SK-N-SH (cell line): Measurements from ENCODE around the gene RPL12. TPM values are rescaled to one million over a fixed set of nuclear protein-coding genes. Genes with fewer than 3 reads are reported as not detected.

Experiments
- CTCF ChIA-PET: fragments of 300-600, 350-600 bp; formaldehyde crosslinking; extraction: SDS; loops from one replicate; lab custom pipeline; 2021; lab: Yijun Ruan, JAX
- POLR2A ChIA-PET: fragments of 350-600 bp; sonication (Branson Sonifier 250); formaldehyde crosslinking; extraction: SDS; loops from one replicate; lab custom pipeline; 2020; ENCODE audit warnings: antibody characterized with exemption, inconsistent platforms; lab: Yijun Ruan, JAX
- DNase-seq: peaks from one replicate; pipeline ENCODE4 v3.0.0; 2012
- H2AFZ ChIP-seq: fragments of 200-600 bp; sonication (generic); 2 replicates; pipeline ENCODE4 v1.8.1; 2016; ENCODE audit warnings: antibody characterized with exemption, mild to moderate bottlenecking, low read depth
- H3F3A ChIP-seq: fragments of 200-600 bp; sonication (generic); replicated peaks from 2 replicates; pipeline ENCODE3; 2016; ENCODE audit warnings: antibody characterized with exemption, mild to moderate bottlenecking; ENCODE audit not compliant: insufficient read depth
- H3K27ac ChIP-seq, 2 experiments: fragments of 200-500 bp in 1 of 2; fragments of 200-600 bp in 1 of 2; sonication (Bioruptor generic) in 1 of 2; sonication (generic), shearing (Covaris generic) in 1 of 2; 2 replicates each; pipeline versions ENCODE4 v1.5.1 to v1.6.1; 2014 to 2016; ENCODE audit warnings: low read depth in 2 of 2, inconsistent platforms in 1 of 2, low read length in 1 of 2, mild to moderate bottlenecking in 1 of 2, mixed read lengths in 1 of 2
- H3K27me3 ChIP-seq: fragments of 200-600 bp; sonication (generic), shearing (Covaris generic); 2 replicates; pipeline ENCODE4 v1.6.1; 2016; ENCODE audit warnings: mixed run types; ENCODE audit not compliant: insufficient read depth
- H3K36me3 ChIP-seq, 2 experiments: fragments of 200-500 bp in 1 of 2; fragments of 200-600 bp in 1 of 2; sonication (Bioruptor generic) in 1 of 2; sonication (generic) in 1 of 2; replicated peaks in 1 of 2; 2 replicates each; pipeline versions ENCODE3 to v1.5.1; 2014 to 2016; ENCODE audit warnings: low read length in 1 of 2, mild to moderate bottlenecking in 1 of 2; ENCODE audit not compliant: insufficient read depth in 2 of 2, control insufficient read depth in 1 of 2
- H3K4me1 ChIP-seq, 2 experiments: fragments of 200-500 bp in 1 of 2; fragments of 200-600 bp in 1 of 2; sonication (Bioruptor generic) in 1 of 2; sonication (generic), shearing (Covaris generic) in 1 of 2; 2 replicates each; pipeline versions ENCODE4 v1.5.1 to v1.6.1; 2014 to 2016; ENCODE audit warnings: low read depth in 1 of 2, low read length in 1 of 2, mixed run types in 1 of 2; ENCODE audit not compliant: insufficient read depth in 2 of 2, control insufficient read depth in 1 of 2
- H3K4me2 ChIP-seq: fragments of 200-600 bp; sonication (generic), shearing (Covaris generic); 2 replicates; pipeline ENCODE4 v1.6.1; 2017; ENCODE audit warnings: mixed run types
- H3K4me3 ChIP-seq, 2 experiments: fragments of 200-500 bp in 1 of 2; fragments of 200-600 bp in 1 of 2; sonication (Bioruptor generic) in 1 of 2; sonication (generic), shearing (Covaris generic) in 1 of 2; 2 replicates each; pipeline versions ENCODE4 v1.5.1 to v1.8.1; 2014 to 2016; ENCODE audit warnings: low read depth in 2 of 2, inconsistent platforms in 1 of 2, low read length in 1 of 2, mild to moderate bottlenecking in 1 of 2, mixed read lengths in 1 of 2, moderate library complexity in 1 of 2
- H3K79me2 ChIP-seq: fragments of 200-600 bp; sonication (generic); 2 replicates; pipeline ENCODE4 v1.8.1; 2017; ENCODE audit warnings: mild to moderate bottlenecking; ENCODE audit not compliant: insufficient read depth
- H3K9ac ChIP-seq: fragments of 200-600 bp; sonication (generic); 2 replicates; pipeline ENCODE4 v1.6.1; 2017; ENCODE audit warnings: mixed run types
- H3K9me2 ChIP-seq: fragments of 200-600 bp; sonication (generic); 2 replicates; pipeline ENCODE4 v1.6.1; 2017; ENCODE audit warnings: mixed run types
- H3K9me3 ChIP-seq: fragments of 200-600 bp; sonication (generic); 2 replicates; pipeline ENCODE4 v1.6.1; 2017; ENCODE audit warnings: mixed run types, mild to moderate bottlenecking, moderate library complexity
- H4K20me1 ChIP-seq: fragments of 200-600 bp; sonication (generic); 2 replicates; pipeline ENCODE4 v1.6.1; 2017; ENCODE audit warnings: mild to moderate bottlenecking, mixed run types; ENCODE audit not compliant: insufficient read depth
- ELF1 ChIP-seq: IDR thresholded peaks from 2 replicates; pipeline ENCODE4 v1.4.0; 2012
- EZH2phosphoT487 ChIP-seq: fragments of 200-600 bp; sonication (generic); IDR thresholded peaks from 2 replicates; pipeline ENCODE4 v1.6.1; 2017; ENCODE audit warnings: low read depth, mixed run types, mild to moderate bottlenecking, antibody characterized with exemption, moderate library complexity, borderline replicate concordance
- FOSL2 ChIP-seq: IDR thresholded peaks from 2 replicates; pipeline ENCODE4 v1.4.0; 2012; ENCODE audit warnings: low read depth, mild to moderate bottlenecking, moderate library complexity, borderline replicate concordance
- GATA2 ChIP-seq: sonication (generic); formaldehyde crosslinking; IDR thresholded peaks from 2 replicates; pipeline ENCODE4 v1.5.0; 2020; ENCODE audit warnings: mild to moderate bottlenecking, missing genetic modification reagents
- JUND ChIP-seq: IDR thresholded peaks from 2 replicates; pipeline ENCODE4 v1.4.0; 2012
- MEF2A ChIP-seq: IDR thresholded peaks from 2 replicates; pipeline ENCODE4 v1.4.0; 2012; ENCODE audit warnings: low read depth, borderline replicate concordance
- MXI1 ChIP-seq: IDR thresholded peaks from 2 replicates; pipeline ENCODE4 v1.6.1; 2012; ENCODE audit warnings: mild to moderate bottlenecking, low read depth, low read length, improper control_type of control experiment
- NRF1 ChIP-seq: IDR thresholded peaks from 2 replicates; pipeline ENCODE4 v1.6.1; 2012; ENCODE audit warnings: low read depth, mild to moderate bottlenecking, low read length
- POLR2AphosphoS5 ChIP-seq: IDR thresholded peaks from 2 replicates; pipeline ENCODE4 v1.6.1; 2012; ENCODE audit warnings: low read depth, low read length
- RAD21 ChIP-seq: IDR thresholded peaks from 2 replicates; pipeline ENCODE4 v1.6.1; 2012; ENCODE audit warnings: mild to moderate bottlenecking, low read length
- RFX5 ChIP-seq: IDR thresholded peaks from 2 replicates; pipeline ENCODE4 v1.6.1; 2012; ENCODE audit warnings: mild to moderate bottlenecking, improper control_type of control experiment, low read length
- RXRA ChIP-seq: IDR thresholded peaks from 2 replicates; pipeline ENCODE4 v1.4.0; 2012; ENCODE audit warnings: low read depth, mild to moderate bottlenecking, borderline replicate concordance
- SIN3A ChIP-seq: IDR thresholded peaks from 2 replicates; pipeline ENCODE4 v1.6.1; 2012; ENCODE audit warnings: low read depth, mild to moderate bottlenecking, low read length, moderate library complexity, borderline replicate concordance
- SMC3 ChIP-seq: IDR thresholded peaks from 2 replicates; pipeline ENCODE4 v1.6.1; 2012; ENCODE audit warnings: low read depth, low read length, improper control_type of control experiment
- TAF1 ChIP-seq: IDR thresholded peaks from 2 replicates; pipeline ENCODE4 v1.6.1; 2012; ENCODE audit warnings: low read depth, mild to moderate bottlenecking, low read length, moderate library complexity, borderline replicate concordance
- YY1 ChIP-seq: IDR thresholded peaks from 2 replicates; pipeline ENCODE4 v1.4.0; 2012; ENCODE audit warnings: low read depth, mild to moderate bottlenecking
- WGBS: methylation state at CpG from one replicate; pipeline ENCODE4 v1.1.6; 2017; ENCODE audit warnings: low lambda C conversion rate; 5-methylcytosine and 5-hydroxymethylcytosine counted together
- polyA plus RNA-seq, 3 experiments: library from polyadenylated mRNA; depleted of rRNA; stranded (reverse); fragments of >200 nt; gene quantifications; 2 replicates each; pipeline ENCODE4 v1.2.3, GENCODE V29; 2012
- TF ChIP-seq, protein P1 (sequence below): fragments of 200-600 bp; sonication (generic); IDR thresholded peaks from 2 replicates; pipeline ENCODE4 v1.6.1; 2017; ENCODE audit warnings: antibody characterized with exemption, mild to moderate bottlenecking, moderate library complexity

RPL12 gene
- polyA plus RNA-seq, 1 of the 3 experiments (the other 2 are of a cell fraction) = 3,270 TPM

DNA sequence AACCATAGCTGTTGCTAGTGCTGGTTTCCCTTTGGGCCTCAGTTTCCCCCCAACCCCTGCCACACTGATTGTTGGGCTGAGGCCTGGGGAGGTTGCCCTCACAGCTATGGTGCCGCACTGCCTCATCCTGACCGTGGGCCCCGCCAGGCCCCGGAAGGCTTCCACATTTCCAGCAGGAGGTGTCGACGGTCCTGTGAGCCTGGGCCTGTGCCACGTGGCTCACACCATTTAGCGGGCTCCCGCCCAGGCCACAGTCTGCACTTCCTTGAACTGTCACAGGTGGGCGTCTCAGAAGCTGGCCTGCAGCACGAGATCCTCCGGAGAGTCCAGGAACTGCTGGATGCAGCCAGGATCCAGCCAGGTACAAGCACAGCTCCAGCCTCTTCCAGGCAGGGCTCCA, 45.8 kb upstream of the RPL12 start:
- no peaks in the 10 kb centered on the region for H3K27me3 ChIP-seq
- TF ChIP-seq SIN3A (no peak), YY1 (no peak), MXI1 (no peak), RFX5 (no peak)
- no peak overlapping the region for H3K9ac ChIP-seq
- H3K4me2 ChIP-seq = no peak overlapping the region
- H3K9me2 ChIP-seq = no peaks in the 10 kb centered on the region
- H3F3A ChIP-seq = peaks cover 54% of the 10 kb centered on the region
- no peaks in the 10 kb centered on the region for H3K79me2 ChIP-seq
- H4K20me1 ChIP-seq = no peaks in the 10 kb centered on the region
- peaks cover 16 to 43% of the 10 kb centered on the region in 2 experiments for H3K36me3 ChIP-seq
- no peak for DNase-seq
- WGBS = 80% methylated on average over 1 of the region's 12 CpGs
- ChIA-PET POLR2A (no interaction called here), CTCF (interaction anchor here (1.6 to 2.7 kb wide), 2 partner anchors 90 to 238 kb away, joined by 5 to 12 read pairs; partner anchors contain the start of gene TOR2A)
- no peak overlapping the region for H2AFZ ChIP-seq
- H3K4me3 ChIP-seq = no peak overlapping the region
- H3K4me1 ChIP-seq = peaks cover 11 to 26% of the 10 kb centered on the region in 2 experiments; a peak in 2 of 4 replicates
- H3K9me3 ChIP-seq = no peaks in the 10 kb centered on the region
- H3K27ac ChIP-seq = peak overlapping the region in 1 of 2 experiments; percentile 68; a peak in 2 of 4 replicates

DNA sequence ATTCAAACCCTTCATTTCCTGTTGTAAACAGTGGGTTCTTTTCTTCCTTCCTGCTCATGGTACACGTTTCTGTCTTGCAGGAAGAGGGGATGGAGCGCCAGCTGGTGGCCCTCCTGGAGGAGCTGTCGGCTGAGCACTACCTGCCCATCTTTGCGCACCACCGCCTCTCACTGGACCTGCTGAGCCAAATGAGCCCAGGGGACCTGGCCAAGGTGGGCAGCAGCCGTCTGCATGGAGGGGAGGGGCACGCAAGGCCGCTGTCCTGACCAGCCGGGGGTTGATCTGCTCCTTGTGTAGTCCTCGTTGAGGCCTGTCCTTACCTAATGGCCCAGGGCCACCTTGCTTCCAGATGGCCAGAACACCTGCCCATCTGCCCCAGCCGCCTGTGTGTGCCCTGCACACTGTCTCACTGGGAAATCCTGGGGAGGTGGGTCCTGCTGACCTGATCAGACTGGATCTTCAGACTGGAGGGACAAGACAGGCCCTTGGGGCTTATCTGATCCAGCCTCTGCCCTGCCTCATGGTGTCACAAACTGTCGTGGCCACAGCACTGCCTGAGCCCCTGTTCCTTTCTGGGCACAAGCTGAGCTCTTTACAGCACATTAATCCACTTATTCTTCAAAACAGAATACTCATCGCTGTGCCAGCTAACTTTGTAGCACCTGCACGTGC, 44.8 kb upstream of the RPL12 start:
- Histone ChIP-seq H3K9me3 (no peaks in the 10 kb centered on the region), H3K4me2 (0 out of 2 replicates have a peak overlapping the region, but pooled peaks have one; percentile 45), H2AFZ (no peak overlapping the region), H3K36me3 (peaks cover 12 to 47% of the 10 kb centered on the region in 2 experiments), H4K20me1 (no peaks in the 10 kb centered on the region), H3K4me1 (peaks cover 11 to 26% of the 10 kb centered on the region in 2 experiments; a peak in 2 of 4 replicates), H3K9ac (no peak overlapping the region; the same call in 1 of the 2 replicates), H3K27me3 (no peaks in the 10 kb centered on the region), H3F3A (peaks cover 46% of the 10 kb centered on the region), H3K4me3 (no peak overlapping the region), H3K79me2 (no peaks in the 10 kb centered on the region), H3K9me2 (no peaks in the 10 kb centered on the region), H3K27ac (peak overlapping the region; percentile 68 to 75)
- WGBS = 82% methylated on average over 14 of the region's 14 CpGs
- TF ChIP-seq POLR2AphosphoS5 (peak; percentile 10; the same call in 1 of the 2 replicates), JUND (no peak), RAD21 (peak; percentile 11; the same call in 1 of the 2 replicates)
- CTCF ChIA-PET = interaction anchor here (0.7 to 2.7 kb wide), 4 partner anchors 25 to 239 kb away, joined by 3 to 12 read pairs (median 4); partner anchors contain the start of gene TOR2A
- POLR2A ChIA-PET = interaction anchor here (0.6 kb wide), 1 partner anchor 1180 kb away, joined by 6 read pairs; no protein-coding TSS in a partner anchor
- no peak for DNase-seq

DNA sequence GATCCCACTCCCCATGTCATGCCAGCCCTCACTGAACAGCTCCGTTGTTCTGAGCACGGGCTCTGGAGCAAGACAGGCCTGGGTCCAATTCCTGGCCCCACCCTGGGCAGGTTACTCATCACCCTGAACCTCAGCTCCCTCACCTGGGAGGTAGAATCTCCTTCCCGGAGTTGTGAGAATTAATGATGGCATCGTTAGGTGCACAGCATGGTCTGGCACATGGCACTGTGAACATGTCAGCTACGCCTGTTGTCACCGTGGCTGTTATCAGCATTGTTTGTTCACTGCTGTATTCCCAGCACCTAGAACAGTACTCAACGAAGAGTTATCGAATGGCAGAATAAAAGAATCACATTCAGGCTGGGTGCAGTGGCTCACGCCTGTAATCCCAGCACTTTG, 43.1 kb upstream of the RPL12 start:
- CTCF ChIA-PET = interaction anchor here (2.7 kb wide), 1 partner anchor 240 kb away, joined by 12 read pairs; the partner anchor contains the start of gene TOR2A
- no peak overlapping the region for H3K9ac ChIP-seq
- no peaks in the 10 kb centered on the region for H3K9me2 ChIP-seq
- H3K4me3 ChIP-seq = no peak overlapping the region
- POLR2A ChIA-PET = no interaction called here
- no peak overlapping the region for H3K4me2 ChIP-seq
- no peak for TF ChIP-seq FOSL2
- no peak for TF ChIP-seq RXRA
- TF ChIP-seq MEF2A = no peak
- no peak for TF ChIP-seq RFX5
- TF ChIP-seq TAF1 = no peak
- TF ChIP-seq GATA2 = no peak
- TF ChIP-seq YY1 = no peak
- no peak for TF ChIP-seq MXI1
- no peak for TF ChIP-seq SMC3
- no peak for TF ChIP-seq RAD21
- TF ChIP-seq, protein P1, sequence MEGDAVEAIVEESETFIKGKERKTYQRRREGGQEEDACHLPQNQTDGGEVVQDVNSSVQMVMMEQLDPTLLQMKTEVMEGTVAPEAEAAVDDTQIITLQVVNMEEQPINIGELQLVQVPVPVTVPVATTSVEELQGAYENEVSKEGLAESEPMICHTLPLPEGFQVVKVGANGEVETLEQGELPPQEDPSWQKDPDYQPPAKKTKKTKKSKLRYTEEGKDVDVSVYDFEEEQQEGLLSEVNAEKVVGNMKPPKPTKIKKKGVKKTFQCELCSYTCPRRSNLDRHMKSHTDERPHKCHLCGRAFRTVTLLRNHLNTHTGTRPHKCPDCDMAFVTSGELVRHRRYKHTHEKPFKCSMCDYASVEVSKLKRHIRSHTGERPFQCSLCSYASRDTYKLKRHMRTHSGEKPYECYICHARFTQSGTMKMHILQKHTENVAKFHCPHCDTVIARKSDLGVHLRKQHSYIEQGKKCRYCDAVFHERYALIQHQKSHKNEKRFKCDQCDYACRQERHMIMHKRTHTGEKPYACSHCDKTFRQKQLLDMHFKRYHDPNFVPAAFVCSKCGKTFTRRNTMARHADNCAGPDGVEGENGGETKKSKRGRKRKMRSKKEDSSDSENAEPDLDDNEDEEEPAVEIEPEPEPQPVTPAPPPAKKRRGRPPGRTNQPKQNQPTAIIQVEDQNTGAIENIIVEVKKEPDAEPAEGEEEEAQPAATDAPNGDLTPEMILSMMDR = no peak
- TF ChIP-seq NRF1 = no peak
- TF ChIP-seq EZH2phosphoT487 = no peak
- TF ChIP-seq ELF1 = no peak
- H3K27ac ChIP-seq = peak overlapping the region in 1 of 2 experiments; percentile 75; a peak in 1 of 4 replicates
- H3K9me3 ChIP-seq = no peaks in the 10 kb centered on the region
- no peaks in the 10 kb centered on the region for H3K79me2 ChIP-seq
- 93% methylated on average over 7 of the region's 9 CpGs for WGBS
- H3K4me1 ChIP-seq = peaks cover 11 to 19% of the 10 kb centered on the region in 2 experiments; a peak in 2 of 4 replicates
- no peak for DNase-seq
- no peaks in the 10 kb centered on the region for H4K20me1 ChIP-seq
- no peak overlapping the region for H2AFZ ChIP-seq
- peaks cover 12 to 50% of the 10 kb centered on the region in 2 experiments for H3K36me3 ChIP-seq
- no peaks in the 10 kb centered on the region for H3K27me3 ChIP-seq
- peaks cover 46% of the 10 kb centered on the region for H3F3A ChIP-seq
